Measurements from ENCODE around the gene BAZ2B.

The BAZ2B gene

DNA sequence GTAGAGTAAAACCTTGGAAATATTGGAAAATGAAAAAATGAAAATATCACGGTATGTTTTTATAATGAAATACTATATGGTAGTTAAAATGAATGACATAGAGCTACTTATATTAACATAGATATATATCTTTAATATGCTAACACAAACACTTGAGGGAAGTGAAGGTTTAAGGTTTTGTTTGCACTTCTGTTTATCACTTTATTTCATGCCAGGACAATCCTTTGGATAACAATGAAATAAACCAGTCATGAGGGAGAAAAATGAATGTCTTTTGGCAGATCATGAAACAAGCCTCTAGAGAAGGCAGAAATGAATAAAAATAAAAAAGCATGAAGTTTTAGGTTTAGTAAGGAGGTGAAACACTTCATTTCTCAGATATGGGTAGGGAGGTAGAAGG, 89.9 kb downstream of the BAZ2B start:
- DNase-seq: no peak

DNA sequence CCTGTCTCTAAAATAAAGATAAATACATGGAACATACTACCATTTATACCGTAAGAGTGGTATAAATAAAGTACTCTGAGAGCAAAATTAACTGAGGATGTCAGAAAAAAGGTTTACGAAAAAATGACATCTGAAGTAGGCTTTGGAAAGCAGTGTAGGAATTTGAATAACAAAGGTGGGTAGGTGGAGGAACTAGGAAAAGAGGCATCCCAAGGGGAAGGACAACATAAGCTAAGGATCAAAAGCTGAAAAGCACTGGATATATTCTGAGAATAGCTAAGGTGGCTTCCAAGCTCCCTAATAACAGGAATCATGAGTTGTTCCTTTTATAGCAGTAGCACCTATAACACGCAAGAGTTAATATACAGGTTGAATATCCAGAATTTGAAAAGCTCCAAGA, 91.3 kb downstream of the BAZ2B start:
- DNase-seq: no peak

DNA sequence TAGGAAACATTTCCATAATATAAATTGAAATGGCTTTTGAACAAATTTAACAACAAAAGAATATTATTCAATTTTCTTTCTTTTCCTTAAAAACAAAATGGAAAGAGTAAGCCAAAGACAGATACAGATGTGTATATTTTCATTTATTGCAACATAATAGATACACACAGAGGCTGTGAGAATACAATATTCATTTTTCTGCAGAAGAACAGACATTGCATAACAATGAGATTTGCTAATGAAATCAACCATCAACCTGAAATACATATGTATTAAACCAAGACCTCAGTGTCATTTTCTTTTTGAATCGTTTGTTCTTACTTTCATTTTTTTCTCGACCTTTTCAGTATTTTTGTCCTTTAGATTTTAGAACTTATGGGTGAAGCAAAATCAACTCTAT, 95.1 kb downstream of the BAZ2B start:
- no peak for DNase-seq

DNA sequence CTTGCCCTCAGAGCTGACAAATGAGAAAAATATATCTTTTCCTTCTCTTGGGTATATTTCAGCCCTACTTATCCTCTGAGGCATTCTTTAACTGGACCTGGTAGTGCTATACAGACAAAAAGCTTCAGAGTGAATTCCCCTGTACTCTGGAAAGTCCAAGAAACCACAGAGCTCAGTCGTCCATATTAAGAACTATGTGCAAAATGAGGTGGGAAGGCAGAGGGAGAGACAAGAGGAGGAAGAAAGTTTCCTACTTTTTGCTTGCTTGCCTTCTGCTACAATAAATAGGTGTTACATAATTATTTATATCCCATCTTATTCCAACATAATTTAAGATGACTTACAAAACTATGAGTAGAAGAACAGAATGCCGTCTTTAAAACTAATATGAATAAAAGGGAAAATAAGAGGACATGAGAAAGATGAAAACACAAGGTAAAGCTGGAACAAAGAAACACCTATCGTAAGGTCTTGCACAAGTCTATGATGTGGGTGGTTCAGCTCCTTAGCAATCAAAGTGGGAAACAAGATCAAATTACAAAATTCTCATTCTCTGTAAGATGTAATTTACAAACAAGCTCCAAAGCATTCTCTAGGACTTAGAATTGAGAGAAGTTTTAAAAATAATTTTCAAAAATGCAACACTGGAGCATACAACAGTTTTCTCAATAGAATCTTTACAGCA, 97.9 kb downstream of the BAZ2B start:
- no peak for DNase-seq

DNA sequence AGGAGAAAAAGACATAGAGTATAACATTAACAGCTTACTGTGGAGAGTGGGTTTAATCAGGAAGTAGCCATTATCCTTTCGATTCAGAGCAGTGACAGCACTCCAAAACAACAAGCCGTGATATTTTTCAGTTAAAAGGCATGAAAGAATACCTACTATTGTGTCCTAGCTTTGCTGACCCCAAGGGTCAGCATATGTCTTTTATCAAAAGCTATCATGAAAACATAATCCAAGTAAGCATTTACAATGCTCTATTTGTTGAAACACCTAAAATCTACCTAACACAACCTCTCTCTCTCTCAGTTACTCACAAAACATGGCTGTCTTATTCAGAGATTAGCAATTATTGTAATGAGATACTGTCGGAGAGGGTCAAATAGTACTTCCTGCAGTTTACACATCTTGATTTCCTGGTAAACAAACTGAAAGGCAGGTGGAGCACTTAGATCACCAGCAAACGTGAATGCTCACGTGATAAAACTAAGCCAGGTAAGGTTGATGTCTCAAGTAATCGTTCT, 100.0 kb downstream of the BAZ2B start:
- DNase-seq: peak; percentile 18 to 72

DNA sequence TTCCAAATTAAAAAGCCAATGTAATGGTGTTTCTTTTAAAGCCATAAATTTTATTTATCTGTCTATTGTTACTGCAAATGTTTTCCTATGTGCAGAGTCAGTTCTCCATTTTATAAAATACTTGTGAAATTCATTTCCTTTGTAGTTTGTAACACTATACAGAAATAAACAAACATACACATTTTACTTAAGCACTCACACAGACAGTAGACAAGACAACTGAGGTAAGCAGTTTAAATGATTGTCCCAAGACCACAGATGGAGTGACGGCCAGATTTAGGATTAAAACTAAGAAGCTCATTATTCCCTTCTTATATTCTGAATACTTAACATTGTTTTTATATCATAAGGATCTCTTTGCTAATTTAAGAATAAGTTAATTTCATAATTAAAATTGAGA, 100.9 kb downstream of the BAZ2B start:
- no peak for DNase-seq

DNA sequence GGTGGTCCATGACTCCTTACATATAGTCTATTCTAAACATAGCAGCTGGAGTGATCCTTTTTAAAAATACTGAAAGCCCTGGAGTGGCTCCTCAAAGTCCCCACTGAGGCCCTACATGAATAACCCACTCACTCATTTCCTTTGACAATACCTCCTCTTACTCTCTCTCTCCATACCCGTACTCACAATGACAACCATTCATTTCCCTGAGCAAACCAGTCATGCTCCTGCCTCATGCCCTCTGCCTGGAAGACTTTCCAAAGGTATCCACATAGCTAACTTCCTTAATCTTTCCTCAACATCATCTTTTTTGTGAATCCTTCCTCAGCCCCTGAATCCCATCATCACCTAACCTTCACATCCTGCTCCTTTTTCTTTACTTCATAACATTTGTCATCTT, 102.6 kb downstream of the BAZ2B start:
- DNase-seq: no peak

DNA sequence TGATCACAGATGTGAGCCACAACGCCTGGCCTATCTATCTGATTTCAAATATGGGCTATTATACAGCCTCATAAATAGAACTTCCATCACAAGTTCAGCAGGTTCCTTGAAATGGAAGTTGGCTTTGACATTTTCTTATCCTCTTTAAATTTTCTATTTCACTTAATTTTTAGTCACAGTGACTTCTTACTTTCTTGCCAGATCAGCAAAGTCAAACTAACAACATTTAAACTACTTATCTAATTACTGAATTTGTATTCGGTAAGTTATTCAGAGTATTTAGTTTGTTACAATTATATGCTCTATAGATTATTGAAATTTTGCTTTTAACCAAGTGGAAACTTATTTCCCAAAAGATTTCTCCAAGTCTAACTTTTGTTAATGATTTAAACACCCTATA, 108.2 kb downstream of the BAZ2B start:
- no peak for DNase-seq

DNA sequence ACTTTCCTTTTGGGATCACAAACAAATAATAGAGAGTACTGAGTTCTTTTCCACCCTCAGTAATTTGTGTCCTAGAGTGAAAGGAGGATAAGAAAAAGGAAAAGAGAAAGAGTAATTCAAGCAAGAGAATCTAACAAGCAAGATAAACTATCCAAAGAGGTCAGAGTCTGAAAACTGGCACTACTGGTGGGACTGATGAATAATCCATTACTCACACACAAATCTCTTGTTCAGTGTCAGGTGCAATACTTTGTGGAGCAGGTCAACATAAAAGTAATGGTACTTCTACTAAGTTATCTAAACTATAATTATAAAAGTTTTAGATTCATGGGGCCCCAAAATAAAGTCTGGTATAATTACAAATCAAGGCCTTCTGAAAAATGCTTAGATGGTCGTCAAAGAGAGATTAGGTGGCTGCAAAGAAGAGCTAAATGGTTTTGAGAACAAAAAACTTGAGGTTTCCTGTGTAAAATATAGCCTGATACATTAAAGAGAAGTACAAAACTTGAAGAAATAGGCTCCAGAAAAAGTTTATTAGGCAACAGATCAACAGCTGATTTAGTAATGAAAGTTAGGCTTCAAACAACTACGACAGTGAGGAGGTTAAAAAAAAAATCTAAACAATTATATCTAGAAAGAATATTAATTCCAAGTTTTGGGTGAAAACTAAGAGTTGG, 109.4 kb downstream of the BAZ2B start:
- DNase-seq: no peak

DNA sequence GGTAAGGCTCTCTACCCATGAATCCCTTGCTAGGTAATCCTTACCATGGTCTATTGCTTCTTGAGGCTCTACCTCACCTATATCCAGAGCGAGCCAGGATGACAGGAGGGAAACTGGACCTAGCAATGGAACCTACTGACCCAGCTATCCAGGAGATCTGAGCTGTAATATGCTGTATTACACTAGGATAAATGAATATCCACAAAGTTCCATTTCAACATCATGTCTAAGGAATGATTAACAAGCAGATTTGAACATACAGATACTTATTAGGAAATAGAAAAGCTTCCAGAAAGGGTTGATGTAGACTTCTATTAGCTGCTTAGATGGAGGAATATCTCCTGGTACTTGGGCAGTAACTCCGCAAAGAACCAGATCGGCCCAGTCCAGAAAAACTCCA, 110.1 kb downstream of the BAZ2B start:
- DNase-seq: no peak

DNA sequence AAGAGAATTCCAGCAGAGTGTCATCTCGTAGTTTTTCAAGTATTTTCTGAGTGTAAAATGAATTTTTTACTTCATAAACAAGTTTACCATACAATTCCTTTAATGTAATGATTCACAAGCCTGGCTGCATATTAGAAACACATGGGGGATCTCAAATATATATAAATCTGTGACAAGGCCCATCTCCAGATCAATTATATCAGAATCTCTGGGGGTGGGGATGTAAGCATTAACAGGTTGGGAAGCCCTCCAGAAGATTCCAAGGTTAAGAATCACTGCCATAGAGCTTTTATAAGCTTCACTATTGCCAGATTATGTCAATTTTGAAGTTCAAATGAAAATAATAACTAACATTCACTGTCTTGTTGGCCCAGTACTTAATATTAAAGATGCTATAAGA, 111.2 kb downstream of the BAZ2B start:
- DNase-seq: no peak

DNA sequence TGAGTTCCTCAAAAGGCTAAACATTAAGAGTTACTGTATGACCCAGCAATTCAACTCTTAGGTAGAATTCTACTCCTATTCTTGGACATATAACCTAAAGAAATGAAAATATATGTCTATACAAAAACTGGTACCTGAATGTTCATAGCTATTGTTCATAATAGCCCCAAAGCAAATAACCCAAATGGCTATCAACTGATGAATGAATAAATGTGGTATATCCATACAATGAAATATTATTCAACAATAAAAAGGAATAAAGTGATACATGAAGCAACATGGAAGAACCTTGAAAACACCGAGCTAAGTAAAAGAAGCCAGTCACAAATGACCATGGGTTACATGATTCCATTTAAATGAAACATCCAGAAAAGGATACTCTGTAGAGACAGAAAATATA, 114.6 kb downstream of the BAZ2B start:
- DNase-seq: no peak

DNA sequence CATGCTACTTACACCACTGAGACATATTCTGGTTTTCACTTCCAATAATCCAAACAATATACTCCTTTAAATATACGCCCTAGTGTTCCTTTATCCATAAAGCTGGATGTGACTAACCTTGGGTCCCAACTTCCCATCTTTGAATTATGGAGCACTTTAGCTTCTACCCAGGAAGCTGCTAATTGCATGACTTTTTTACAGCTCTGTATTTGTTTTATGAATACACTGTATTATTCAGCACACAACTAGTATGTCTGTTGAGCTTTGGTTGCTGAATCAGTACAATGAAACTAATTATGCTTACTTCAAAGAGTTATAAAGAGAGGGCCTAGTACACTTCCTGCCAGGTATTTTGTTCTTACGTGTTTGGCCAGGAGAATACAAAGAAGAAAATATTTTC, 118.5 kb downstream of the BAZ2B start:
- DNase-seq: no peak

DNA sequence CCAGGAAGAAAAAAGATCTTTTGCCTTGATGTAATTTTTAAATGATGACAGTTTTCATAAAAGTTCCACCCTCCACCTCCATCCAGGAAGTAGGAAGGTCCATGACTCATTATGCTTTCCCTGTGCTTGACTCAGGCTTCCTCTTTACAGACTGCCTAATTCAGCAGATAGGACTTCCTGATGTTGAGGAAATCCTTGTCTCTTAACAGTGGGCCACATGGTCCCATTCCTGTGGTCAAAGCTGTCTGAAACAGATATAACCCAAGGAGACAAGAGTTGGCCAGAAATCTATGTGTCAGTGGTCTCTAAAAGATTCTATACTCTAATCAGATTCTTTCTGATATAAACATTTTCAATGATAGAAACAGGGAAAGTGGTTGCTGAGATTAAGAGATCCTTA, 119.1 kb downstream of the BAZ2B start:
- peak in 1 of 2 donors; percentile 14 for DNase-seq

DNA sequence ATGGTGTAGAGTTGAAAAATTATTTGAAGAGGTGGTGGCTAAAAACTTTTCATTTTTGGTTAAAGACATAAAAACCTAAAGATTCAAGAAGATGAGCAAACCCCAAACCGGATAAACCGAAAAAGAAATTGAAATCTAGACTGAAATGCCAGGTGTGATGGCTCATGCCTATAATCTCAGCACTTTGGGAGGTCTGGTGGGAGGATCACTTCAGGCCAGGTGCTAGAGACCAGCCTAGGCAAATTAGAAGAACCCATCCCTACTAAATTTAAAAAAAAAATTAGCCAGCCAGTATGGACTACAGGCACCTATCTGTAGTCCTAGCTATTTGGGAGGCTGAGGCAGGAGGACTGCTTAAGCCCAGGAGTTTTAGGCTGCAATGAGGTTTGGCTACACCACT, 126.9 kb downstream of the BAZ2B start:
- DNase-seq: no peak

DNA sequence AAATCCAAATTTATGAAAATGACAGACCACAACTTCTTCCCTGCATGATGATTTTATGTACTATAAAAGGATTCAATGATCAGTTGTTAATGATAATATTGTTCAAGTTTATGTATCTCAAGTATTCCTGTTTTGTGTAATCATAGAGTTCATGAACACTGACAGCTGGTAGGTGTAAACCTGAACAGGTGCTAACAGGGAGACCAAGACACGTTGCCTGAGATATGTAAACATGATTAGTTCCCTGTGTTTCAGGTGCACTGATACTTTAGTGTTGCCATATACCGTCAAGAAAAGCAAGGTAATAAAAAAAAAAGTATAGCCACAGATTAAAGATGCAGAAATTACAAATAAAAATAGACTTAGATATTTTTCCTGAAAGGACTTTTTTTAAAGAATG, 131.8 kb downstream of the BAZ2B start:
- DNase-seq: no peak

DNA sequence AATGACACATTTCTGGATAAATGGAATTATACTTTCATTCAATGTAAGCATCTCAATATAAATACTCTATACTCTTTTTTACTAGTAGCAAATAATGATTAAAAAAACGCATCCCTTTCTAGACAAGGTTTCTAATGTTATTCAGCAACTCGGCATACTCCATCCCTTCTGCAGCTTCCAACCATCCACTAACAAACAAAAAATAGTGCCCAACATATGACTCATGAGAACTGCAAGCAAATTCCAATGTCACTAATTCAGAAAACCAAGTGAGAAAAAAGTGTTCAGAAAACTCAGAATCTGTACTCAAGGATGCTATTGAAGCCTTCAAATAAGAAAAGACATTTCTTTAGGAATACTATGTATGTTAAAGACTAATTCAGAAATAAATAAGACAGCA, 140.0 kb downstream of the BAZ2B start:
- no peak for DNase-seq

DNA sequence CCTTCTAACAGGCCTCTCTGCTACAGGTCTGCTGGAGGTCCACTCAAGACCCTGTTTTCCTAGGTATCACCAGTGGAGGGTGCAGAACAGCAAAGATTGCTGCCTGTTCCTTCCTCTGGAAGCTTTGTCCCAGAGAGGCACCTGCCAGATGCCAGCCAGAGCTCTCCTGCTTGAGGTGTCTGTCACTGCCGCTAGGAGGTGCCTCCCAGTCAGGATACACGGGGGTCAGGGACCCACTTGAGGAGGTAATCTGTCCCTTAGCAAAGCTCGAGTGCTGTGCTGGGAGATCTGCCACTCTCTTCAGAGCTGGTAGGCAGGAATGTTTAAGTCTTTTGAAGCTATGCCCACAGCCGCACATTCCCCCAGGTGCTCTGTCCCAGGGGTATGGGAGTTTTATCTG, 140.6 kb downstream of the BAZ2B start:
- no peak for DNase-seq

DNA sequence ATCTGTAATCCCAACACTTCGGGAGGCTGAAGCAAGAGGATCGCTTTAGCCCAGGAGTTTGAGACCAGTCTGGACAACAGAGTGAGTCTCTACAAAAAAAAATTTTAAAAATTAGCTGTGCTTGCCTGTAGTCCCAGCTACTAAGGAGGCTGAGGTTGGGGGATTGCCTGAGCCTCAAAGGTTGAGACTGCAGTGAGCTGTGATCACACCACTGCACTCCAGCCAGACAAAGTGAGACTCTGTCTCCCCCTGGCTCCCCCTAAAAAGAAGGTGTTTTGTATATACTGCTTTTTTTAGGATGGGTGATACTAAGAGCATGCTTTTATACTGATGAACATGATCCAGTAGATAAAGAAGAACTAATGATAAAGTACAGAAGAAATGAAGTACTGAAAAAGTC, 145.0 kb downstream of the BAZ2B start:
- DNase-seq: no peak

DNA sequence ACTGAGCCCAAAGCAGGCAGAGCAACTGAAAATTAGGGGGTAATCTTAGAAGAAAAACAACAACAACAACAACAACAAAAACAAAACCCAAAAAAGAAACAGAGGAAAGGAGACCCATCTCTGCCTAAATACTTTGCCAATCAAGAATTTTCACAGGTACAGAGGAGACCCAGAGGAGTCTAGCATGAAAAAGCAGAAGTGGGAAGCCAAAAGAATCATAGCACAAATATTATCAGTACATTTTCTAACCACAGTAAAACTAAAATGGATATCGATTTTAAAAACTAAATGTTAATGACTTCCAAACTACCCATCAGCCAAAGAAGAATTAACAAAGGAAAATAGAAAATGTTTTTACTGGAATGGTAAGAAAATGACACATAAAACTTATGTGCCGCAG, 148.1 kb downstream of the BAZ2B start:
- DNase-seq: no peak

DNA sequence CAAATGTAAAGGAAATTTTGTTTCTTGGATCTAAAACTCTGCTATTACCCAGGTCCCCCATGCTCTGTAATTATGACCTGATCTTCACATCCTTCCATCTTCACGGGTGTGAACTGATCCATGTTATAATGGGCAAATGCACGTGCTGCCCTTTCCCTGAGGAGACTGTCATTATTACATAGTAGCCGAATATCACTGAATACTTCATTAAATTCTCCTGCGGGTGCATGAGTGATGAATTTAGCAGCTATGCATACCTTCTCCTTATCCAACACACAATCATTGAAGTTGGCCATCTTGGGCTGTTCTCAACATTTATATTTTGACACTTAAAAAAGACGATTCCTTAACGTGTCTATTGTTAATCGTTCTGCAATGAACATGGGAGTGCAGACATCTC, 153.4 kb downstream of the BAZ2B start:
- DNase-seq: no peak

DNA sequence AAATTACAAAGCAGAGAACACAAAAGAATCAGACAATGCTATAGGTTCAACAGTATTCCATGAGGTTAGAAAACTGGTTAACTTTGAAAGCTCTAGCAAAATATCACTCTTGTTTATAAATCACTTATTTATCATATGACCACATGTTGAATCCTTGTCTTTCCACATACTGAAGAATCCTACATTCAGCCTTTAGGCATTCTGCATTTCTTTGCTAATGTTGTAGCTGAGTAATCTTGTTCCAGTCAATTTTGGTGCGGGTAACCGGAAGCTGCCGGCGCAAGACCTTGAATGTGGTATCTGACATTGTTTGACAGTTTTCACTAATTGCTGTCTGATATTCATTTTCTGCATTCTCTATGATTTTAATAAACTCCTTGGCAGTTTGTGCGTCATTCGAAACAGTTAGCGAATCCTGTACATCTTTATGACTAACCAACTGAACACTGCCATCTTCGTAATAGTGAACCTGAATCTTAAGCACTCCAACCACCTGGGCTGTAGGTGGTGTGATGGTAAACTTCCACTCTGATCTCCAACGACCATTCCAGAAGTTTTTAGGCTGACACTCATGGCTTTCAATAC, 154.1 kb downstream of the BAZ2B start:
- DNase-seq: no peak

DNA sequence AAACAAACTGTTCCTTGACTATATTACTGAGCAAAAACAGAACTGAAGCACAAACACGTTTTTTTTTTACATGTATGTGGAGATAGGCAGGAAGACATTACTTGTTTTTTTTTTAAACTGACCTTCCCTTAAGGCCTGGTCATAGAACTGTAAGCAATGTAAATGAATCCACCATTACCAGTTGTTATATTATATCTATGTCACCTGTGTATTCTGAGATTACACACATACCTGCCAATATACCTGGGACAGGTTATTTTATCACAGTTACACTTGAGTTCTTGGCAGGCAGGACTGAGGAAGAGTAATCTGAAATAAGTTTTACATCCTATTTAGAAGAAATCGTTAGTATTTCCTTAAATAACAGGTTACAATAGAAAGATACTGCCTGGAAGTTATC, 155.3 kb downstream of the BAZ2B start:
- DNase-seq: no peak

DNA sequence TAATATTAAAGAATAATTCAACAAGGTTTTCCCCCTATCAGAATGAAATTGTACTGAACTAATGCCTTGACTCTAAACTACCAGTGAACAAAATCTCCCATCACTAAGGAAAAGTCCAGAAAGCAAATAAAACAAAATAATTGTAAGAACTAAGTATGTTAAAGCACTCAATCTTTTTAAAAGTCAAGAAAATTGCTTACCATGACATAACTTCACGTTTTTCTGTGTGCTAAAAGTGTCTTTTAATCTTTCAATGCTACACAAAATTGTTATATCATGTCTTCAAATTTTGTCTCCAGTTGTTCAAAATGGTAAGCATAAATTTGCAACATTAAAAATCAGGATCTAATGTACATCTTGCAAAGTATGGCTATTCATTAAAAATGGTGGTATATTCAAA, 156.1 kb downstream of the BAZ2B start:
- no peak for DNase-seq

DNA sequence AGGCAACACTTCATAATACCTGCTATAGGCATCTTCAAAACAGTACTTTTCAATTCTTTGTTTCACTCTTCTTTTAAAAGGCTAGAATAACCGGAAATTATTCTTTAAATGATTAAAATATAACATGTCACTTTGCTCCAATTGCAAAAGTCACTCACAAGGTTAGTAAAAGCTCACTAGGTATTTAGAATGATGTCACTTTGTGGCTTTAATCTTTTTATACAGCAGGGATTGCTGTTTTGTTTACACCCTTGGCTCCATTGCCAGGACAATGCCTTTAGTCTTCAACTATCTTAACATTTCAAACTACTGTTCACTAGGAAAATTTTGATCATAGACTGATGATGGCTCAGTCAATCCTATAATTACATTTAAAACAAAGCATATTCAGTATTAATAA, 157.1 kb downstream of the BAZ2B start:
- DNase-seq: no peak
